NB4 (cell line): ENCODE measurements around the gene SLC37A3.

Experiments used
- CTCF ChIP-seq: IDR thresholded peaks from one replicate; pipeline ENCODE4 v1.5.1; 2012; ENCODE audit warnings: low read depth, low read length
- POLR2A ChIP-seq: IDR thresholded peaks from 2 replicates; pipeline ENCODE4 v1.6.1; 2011; ENCODE audit warnings: mild to moderate bottlenecking; ENCODE audit not compliant: insufficient read length; ENCODE audit errors: extremely low read depth

- TF ChIP-seq CTCF (no peak), POLR2A (no peak)
These were observed 40.3 kb downstream of the SLC37A3 start for GRCh38 chr7:140358024-140358411.
